Testis (tissue), 2 donors: ENCODE measurements around the gene PLEKHM3.

ENCODE experiments used
- POLR2A ChIP-seq: fragments of 450-650 bp; IDR thresholded peaks from one replicate; pipeline ENCODE4 v1.6.1; 2017; ENCODE audit warnings: antibody characterized with exemption, mild to moderate bottlenecking, moderate library complexity
- TF ChIP-seq, protein P1 (sequence below), 3 experiments: fragments of 450-650 bp in 2 of 3; fragments of 200-600 bp in 1 of 3; sonication (generic) in 1 of 3; IDR thresholded peaks; one replicate each; pipeline ENCODE4 v1.5.1; 2016 to 2019; ENCODE audit warnings: antibody characterized with exemption in 3 of 3, mild to moderate bottlenecking in 2 of 3, moderate library complexity in 1 of 3

DNA sequence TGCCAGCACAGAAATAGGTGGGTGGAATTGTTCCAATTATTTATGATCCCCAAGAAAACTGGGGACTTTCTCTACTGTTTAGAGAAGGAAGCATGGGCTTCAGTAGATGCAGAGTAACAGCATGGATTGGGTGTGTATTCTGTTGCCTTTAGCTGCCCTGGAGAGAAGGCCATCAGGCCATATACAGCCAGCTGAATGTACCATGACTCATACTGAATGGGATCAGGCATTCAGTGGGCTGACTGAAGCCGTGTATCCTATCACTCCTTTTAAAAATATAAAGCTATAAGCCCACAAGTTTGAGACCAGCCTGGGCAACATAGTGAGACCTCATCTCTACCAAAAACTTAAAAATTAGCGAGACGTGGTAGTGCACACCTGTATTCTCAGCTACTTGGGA, 16.7 kb upstream of the PLEKHM3 start:
- TF ChIP-seq, protein P1, sequence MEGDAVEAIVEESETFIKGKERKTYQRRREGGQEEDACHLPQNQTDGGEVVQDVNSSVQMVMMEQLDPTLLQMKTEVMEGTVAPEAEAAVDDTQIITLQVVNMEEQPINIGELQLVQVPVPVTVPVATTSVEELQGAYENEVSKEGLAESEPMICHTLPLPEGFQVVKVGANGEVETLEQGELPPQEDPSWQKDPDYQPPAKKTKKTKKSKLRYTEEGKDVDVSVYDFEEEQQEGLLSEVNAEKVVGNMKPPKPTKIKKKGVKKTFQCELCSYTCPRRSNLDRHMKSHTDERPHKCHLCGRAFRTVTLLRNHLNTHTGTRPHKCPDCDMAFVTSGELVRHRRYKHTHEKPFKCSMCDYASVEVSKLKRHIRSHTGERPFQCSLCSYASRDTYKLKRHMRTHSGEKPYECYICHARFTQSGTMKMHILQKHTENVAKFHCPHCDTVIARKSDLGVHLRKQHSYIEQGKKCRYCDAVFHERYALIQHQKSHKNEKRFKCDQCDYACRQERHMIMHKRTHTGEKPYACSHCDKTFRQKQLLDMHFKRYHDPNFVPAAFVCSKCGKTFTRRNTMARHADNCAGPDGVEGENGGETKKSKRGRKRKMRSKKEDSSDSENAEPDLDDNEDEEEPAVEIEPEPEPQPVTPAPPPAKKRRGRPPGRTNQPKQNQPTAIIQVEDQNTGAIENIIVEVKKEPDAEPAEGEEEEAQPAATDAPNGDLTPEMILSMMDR (IDR thresholded peaks at IDR 0.05) = no peak
- TF ChIP-seq POLR2A = no peak
